NCI-H187 treated with DMSO at 0.1 percent for 48 hours (cell line): ENCODE results near the gene DPH1.
"Not testable (repeated sequence)": the region's sequence is repeated elsewhere in the genome, so short reads cannot be mapped to it uniquely, and the experiment has no call there.

ENCODE experiments used
- DNase-seq: peaks from one replicate; lab custom pipeline; 2025; lab: John Stamatoyannopoulos, UW

The DPH1 gene

GRCh38 chr17:2029911-2030778 is at the start of gene DPH1:
TSS of gene DPH1 (plus strand) at chr17:2030153. CDS start at chr17:2030170, 17 bp downstream.
- no peak for DNase-seq

DNA sequence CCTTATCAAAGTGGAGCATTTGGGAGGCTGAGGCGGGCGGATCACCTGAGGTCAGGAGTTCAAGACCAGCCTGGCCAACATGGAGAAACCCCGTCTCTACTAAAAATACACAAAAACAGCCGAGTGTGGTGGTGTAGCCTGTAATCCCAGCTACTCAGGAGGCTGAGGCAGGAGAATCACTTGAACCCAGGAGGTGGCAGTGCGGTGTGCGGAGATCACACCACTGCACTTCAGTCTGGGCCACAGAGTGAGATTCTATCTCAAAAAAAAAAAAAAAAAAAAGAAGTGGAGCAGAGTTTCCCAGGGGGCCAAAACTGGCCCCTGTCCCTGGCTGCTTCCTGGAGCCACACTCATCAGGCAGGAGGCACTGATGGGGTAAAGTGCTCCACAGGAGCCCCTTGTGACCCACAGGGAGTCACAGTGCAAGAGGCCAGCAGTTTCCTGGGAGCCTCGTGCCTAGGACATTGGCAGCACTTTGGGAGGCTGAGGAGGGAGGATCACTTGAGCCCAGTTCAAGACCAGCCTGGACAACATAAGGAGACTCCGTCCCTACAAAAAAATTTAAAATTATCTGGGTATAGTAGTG is 49.2 kb upstream of the DPH1 start:
- DNase-seq = no peak

DNA sequence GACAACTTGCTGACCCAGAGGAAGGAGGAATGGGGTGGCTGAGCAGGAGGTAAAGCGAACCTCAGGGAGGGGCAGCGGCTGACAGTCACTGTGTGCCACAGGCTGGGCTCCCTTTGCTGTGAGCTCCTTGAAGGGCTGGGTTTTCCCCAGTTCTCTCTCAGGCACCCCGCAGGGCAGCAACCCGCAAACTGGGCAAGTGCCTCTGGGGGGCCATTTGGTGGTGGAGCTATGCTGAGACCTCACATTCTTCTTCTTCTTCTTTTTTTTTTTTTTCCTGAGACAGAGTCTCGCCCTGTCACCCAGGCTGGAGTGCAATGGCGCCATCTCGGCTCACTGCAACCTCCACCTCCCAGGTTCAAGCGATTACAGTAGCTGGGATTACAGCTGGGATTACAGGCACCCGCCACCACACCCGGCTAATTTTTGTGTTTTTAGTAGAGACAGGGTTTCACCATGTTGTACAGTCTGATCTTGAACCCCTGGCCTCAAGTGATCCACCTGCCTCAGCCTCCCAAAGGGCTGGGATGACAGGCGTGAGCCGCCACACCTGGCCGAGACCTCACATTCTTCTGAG is 47.1 kb upstream of the DPH1 start:
- DNase-seq = not testable (repeated sequence)

- no peak for DNase-seq
These were observed 44.9 kb upstream of the DPH1 start for GRCh38 chr17:1985093-1985492.

- no peak for DNase-seq
These were observed 44.3 kb upstream of the DPH1 start for GRCh38 chr17:1985686-1986085.

DNA sequence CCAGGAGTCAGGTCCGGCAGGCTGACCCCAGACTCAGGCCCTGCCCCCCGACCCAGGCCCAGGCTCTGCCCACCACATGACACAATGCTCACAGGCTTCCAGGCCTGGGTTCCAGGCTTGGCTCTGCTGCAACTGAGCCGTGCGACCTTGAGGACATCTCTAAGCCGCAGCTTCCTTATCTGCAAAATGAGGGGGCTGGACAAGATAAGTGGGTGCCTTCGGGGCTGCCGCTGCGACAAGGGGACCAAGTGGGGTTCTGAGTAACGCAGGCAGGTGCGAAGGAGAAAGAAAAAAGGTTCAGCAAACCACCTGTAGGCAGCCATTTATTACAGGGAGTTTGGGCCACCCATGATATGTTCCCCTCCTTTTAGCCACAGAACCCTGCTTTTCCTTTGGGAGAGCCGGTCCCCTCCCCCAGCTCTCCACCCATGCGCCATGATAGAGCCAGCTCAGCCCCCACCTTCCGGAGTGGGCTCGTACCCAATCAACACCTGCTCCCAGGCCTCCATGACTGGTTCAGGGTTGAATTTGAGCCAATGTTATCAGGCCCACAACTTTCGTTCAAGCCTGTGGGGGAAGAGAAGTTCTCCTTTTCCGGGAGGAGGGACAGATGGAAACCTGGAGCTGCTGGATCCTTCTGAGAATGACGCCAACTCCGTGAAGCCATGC is 43.0 kb upstream of the DPH1 start:
- no peak for DNase-seq

- DNase-seq = no peak
These were observed 40.8 kb upstream of the DPH1 start for GRCh38 chr17:1989135-1989534.

GRCh38 chr17:1992541-1992940 is 37.4 kb upstream of the DPH1 start:
- no peak for DNase-seq

DNA sequence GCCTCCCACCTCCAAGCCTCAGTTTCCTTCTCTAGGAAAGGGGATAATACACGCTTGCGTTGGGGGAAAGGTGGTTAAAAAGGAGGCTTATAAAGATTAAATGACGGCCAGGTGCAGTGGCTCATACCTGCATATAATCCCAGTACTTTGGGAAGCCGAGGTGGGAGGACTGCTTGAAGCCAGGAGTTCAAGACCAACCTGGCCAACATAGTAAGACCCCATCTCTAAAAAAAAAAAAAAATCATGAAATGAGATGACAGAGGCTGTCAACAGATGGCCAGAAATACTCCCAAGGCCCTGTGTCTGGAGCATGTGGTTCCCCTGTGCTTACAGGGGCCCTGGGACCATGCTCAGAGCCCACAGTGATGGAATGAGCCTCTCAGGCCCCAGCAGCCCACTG is 35.2 kb upstream of the DPH1 start:
- DNase-seq = no peak

DNA sequence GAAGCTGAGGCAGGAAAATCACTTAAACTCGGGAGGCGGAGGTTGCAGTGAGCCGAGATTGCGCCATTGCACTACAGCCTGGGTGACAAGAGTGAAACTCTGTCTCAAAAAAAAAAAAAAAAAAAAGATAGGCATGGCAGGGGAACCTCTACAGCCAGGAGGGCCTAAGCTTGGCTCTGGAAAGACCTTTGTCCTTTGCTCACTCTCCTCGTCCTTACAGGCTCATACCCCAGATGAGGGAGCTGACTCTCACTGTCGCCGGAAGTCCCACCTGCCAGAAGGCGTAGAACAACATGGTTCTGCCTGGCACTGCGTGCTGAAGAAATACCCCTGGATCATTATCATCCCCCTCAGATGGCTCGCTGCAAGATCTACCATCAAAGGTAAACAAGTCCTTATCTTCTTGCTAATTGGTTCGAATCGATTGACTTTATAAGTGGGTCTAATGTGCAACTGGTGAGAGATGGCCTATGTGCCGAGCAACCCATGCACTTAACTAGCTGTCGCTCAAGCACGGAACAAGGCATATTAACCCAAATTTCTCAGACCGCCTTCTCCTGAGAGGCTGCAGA is 34.5 kb upstream of the DPH1 start:
- no peak for DNase-seq

GRCh38 chr17:1995907-1996799 is 33.8 kb upstream of the DPH1 start:
- no peak for DNase-seq

GRCh38 chr17:1996800-1997288 is 33.1 kb upstream of the DPH1 start:
- no peak for DNase-seq

DNA sequence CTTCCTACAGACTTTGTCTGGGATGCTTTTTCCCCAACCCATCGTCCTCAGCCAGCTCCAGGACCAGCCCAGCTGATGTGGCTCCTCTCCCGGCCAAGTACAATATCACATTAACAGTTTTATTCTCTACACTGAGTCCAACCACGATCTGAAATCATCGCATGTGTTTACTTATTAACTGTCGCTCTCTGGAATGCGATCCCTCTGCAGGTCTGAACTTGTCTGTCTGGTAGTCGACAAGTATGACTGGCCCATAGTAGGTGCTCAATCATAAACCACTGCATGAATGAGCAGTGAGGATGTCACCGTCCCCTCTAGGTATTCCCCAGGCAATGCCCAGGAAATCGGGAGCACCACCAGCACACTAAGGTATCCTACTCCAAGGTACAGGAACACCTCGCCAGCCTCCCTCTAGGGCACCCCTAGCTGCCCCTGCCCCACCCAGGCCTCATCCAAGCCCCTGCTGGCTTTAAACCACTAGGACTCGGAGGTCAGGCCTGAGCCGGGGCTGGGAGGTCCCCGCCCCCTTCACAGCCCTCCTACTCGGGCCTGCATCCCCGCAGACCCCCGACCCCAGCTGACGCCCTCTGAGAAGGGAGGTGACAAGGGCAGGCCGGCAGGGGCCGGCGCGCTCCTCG is 32.5 kb upstream of the DPH1 start:
- DNase-seq = no peak

DNA sequence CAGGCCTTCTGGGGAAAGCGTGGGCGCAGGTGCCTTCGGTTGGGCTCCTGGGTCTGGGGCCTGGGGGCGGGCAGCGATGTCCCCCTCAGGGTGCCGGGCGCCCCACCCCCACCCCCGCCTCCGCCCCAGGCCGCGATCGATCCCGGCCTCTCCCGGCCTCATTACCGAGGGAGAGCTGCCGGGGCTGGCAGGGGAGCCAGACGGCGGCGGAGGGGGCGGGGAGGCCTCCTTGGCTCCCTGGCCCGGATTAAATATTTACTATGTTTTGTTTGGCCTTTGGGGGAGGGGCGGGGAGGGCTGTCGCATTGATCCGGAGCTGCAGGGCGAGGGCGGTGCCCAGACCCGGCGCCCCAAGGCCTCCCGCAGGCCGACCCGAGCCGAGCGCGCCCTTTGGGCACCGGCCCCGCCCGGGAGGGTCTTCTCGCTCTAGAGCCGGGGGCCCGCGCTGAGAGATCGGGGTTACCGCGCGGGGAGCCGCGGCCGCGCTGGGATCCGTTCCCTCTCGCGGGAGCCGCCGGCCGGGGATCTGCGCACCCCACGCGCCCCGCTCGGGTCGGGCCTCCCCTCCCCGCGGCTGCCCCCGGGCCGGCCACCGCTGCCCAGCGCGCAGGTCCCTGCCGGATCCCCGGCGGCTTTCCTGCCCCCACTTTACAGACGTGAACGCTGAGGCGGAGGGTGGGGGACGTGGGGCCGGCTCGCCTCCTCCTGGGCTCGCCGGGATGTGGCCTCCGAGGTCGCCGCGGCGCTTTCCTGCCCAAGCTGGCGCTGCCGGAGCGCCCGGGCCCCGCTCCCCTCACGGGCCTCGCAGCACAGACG is 31.8 kb upstream of the DPH1 start:
- DNase-seq = no peak

DNA sequence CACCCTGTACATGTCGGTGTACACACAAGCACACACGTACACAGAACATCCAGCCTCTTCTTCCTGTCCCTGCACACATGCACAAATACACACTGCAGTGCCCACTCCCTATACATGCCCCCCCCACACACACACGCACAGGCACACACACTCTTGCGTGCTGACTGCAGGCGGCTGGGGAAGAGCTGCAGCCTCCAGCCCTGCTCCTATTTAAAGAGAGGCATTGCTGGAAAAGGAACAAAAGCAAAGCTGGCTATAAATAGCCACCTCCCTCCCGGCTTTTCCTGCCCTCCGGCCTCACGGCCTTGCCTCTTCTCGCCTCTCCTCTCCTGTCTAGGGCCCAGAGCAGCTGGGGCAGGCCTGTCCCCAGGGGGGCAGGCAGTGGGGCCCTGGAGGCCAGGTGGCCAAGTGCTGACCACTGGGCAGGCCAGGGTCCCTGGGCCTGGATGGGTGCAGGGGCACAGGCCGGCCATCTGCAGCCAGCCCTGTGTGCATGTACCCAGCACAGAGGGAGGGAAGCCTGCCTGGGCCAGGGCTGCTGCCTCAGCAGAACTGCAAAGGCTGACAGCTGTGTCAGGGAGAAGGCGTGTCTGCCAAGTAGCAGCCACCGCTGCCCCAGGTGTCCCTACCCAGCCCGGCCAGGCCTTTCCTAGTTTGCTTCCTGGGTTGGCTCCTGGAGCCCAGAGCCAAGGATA is 30.2 kb upstream of the DPH1 start:
- no peak for DNase-seq

DNA sequence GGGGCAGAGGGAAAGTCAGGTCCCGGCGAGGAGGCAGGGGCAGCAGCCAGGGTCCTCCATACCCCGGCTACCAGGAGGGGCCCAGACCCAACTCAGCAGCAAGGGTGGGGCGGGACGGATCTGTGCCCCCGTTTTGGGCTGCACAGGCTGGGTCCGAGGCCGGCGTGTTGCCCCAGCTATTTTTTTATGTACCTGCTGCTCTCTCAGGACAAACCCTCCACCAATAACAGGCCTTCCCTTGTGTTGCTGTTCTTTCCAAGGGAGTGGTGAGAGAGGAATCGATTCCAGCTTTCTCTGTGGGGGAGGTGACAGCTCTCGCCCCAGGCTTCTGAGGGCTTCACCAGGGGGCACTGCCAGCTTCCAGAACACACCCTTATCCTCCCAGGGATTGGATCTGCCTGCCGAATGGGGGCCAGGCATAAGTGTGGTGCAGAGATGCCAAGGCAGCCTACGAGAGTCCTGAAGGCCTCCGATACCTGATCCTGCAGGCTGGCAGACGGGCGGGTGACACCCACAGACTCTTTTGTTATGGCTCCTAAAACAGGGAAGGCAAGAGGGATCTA is 27.1 kb upstream of the DPH1 start:
- no peak for DNase-seq

DNA sequence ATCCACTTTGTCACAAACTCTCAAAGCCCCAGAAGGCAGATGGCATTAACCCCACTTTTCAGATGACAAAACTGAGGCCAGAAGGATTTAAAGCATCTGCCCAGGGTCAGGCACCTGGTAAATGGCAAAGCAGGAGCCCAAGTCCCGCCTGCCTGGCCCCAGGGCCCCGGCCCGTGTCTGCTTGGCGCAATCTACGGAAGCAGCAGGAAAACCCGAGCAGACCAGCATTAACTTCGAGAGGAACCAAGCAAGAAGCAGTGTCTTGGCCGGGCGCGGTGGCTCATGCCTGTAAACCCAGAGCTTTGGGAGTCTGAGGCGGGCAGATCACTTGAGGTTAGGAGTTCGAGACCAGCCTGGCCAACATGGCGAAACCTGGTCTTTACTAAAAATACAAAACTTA is 26.4 kb upstream of the DPH1 start:
- no peak for DNase-seq

- DNase-seq = no peak
These were observed 25.5 kb upstream of the DPH1 start for GRCh38 chr17:2004435-2004952.
